ENCODE data around the gene GJB5.

Gene GJB5

DNA sequence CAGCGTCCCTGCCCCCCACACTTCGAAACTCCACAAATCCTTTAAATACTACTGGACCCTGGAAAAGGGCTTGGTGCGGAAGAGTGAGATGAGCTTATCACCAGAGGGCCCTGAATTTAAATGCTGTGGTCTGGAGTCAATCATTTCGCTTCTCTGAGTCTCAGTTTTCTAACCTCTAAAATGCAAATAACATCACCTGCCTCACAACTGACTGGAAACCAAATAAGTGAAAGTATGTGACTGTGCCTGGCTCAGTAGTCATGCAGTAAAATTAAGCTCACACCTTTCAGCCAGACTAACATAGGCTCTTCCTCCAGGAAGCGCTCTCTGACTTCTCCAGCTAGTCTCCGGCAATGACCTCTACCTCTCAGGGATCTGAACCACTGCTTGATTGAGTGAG, 42.1 kb downstream of the GJB5 start:
- no peak for DNase-seq

DNA sequence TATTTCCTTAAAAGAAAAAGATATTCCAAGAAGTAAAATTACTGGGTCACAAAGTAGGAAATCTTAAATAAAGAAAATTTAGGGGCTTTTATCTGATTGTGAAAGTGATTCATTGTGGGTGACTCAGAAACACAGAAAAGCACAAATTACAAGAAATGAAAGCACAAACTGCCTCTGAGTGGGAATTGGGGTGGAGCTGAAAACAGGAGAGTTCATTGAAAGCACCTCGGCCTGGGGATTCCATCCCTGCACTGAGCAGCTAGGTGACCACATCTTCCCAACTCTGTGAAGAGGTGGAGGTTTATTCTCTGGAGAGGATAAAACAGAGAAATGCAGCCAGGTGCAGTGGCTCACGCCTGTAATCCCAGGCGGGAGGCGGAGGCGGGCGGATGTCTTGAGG, 45.4 kb downstream of the GJB5 start:
- no peak for DNase-seq

DNA sequence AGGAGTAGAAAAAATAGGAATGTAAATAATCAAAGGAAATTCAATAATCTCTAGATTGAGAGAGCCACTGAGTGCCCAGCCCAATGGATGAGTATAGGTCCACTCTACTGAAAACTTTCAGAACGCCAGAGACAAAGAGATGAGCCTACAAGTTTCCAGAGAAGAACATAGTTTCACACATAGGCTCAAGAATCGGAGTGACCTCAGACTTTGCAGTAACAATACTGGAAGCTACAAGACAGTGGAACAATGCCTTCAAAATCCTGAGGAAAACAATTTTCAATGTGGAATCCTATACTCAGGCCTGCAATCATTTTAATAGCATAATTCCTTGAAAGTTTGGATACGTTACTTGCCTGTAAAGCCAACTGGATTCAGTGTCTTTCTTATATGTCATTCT, 48.9 kb downstream of the GJB5 start:
- no peak for DNase-seq

DNA sequence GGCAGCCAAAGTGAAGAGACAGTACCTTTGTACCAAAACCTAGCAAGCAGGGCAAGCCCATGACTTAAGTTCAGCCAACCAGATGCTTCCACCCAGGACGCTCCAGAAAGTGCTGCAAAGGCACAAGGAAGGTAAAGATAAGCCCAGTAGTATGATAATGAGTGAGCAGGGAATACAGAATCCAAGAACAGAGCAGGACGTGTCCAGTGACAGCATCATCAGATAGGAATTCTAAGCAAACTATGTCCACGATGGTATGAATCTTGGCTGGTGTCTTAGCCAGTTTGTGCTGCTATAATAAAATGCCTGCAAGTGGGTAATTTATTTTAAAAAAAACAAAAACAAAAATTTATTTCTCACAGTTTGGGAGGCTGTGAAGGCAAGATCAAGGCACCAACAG, 51.5 kb downstream of the GJB5 start:
- no peak for DNase-seq

All from DMS79 (cell line).